ENCODE results near the gene DPF3.

DPF3 gene

GRCh38 chr14:72615451-72616121 lies 278.3 kb downstream of the DPF3 start:
- DNase-seq (ENCODE audit: low spot score) = peak; percentile 94

DNA sequence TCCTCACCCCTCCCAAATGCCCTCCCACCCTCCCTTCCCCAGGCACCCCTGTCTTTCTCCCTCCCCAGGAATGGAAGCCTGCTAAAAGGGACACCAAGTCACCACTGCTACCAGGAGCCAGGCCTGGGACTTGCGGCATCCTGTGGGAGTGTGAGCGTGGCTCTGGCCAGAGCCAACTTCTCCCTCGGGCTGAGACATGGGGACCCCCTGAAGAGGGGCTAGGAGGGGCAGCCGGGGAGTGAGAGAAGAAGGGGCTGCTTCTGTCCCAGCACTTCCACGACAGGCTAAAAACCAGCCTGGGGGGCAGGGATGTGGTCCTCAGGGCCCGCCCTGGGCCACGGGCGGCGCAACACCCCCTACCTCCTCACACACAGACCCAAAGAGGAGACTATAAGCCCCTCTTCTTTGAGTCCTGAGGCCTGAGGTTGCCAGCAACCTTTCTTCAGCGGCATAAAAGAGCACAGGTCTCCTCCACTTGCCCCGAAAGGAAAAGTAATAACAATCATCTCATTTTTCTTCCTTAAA lies 278.9 kb downstream of the DPF3 start:
- DNase-seq (ENCODE audit: low spot score) = no peak

DNA sequence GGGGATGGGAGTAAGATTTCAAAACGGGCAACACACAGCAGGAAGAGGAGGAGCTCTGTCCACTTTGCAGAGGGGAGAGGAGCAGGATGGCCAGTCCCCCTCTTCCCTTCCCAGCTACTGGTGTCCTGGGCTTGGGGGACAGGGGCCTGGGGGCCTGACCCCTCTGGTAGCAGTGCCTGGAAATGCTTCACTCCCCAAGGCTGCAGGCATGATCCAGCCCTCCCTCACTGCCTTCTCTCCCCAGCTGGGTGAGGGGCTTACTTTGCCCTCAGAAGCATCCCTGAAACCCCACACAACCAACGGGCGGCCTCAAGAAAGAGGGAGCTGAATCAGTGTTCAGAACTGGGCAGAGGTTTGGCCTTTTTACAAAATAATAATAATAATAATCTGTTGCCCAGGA lies 279.5 kb downstream of the DPF3 start:
- DNase-seq (ENCODE audit: low spot score) = no peak

DNA sequence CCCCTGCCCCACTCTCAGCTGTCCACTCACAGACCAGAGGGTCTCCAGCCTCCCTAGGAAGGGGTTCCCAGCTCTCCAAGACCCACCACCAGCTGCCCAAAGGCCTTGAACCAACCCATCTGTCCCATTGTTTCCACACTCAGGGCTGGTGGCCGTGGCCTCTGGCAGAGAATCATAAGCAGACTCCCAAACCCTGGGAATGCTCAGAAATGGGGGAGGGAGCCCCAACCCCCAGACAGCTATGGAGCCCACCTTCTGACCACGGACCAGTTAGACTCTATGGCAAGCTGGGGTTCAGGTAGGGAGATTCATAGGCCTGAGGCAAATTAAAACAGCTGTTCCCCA lies 280.0 kb downstream of the DPF3 start:
- DNase-seq (ENCODE audit: low spot score) = no peak

- DNase-seq (ENCODE audit: low spot score) = peak; percentile 59
These were observed 280.5 kb downstream of the DPF3 start for GRCh38 chr14:72613231-72613974.

GRCh38 chr14:72612041-72612440 lies 281.9 kb downstream of the DPF3 start:
- no peak for DNase-seq (ENCODE audit: low spot score)

DNA sequence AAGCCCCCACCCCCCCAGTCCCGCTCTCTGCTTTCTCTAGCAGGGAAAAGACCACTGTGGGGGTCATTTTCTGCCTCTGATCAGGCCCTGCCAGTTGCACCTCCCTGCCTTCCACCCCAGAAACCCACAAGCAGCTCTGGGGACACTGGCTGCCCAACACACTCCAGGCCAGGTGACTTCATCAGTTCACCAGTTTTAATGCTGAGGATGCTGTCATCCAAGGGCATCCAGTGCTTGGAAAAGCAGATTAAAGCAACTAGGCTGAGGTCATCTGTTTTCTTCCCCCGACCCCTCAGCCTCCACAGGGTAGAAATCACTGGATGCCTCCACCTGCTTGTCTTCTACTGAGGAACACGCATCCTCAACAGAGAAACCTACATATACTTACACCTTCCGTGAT lies 282.4 kb downstream of the DPF3 start:
- no peak for DNase-seq (ENCODE audit: low spot score)

GRCh38 chr14:72610831-72611200 lies 283.1 kb downstream of the DPF3 start:
- no peak for DNase-seq (ENCODE audit: low spot score)

- no peak for DNase-seq (ENCODE audit: low spot score)
These were observed 283.6 kb downstream of the DPF3 start for GRCh38 chr14:72610096-72610830.

GRCh38 chr14:72609205-72609916 lies 284.5 kb downstream of the DPF3 start:
- no peak for DNase-seq (ENCODE audit: low spot score)

DNA sequence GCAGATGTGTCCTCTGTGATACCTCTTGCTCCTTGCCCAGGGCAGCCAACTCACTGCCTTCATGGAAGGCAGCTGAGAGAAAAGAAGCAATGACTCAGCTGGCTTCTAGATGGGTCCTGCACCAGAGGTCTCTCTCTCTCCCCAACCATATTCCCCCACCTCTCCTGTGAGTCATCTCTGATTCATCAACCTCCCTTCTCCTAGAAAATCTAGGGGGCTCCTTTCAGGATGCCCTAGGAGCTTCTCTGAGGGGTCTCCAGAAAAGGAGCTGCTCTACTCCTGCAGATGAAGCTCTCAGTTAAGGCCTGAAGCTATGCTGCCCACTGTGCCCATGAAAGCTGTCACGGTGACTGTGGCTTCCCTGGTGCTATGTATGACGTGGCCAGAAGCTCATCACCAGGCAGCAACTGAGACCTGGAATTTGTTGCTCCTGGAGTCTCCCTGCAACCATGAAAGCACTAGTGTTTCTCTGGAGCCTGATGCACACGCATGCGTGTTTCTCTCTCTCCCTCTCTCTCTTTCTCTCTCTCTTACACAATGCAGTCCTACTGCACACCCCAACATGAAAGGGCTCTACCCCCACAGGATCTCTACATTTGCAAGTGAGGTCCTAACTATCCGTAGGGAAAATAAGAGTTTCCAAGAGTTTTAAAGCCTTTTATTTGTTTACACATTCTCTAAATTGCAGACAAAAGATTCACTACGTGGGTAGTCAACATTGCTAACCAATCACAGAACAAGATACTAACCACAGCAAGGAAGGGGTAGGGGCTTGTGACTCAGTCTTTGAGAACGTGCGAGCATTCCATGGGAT lies 285.3 kb downstream of the DPF3 start:
- peak; percentile 78 for DNase-seq (ENCODE audit: low spot score)

DNA sequence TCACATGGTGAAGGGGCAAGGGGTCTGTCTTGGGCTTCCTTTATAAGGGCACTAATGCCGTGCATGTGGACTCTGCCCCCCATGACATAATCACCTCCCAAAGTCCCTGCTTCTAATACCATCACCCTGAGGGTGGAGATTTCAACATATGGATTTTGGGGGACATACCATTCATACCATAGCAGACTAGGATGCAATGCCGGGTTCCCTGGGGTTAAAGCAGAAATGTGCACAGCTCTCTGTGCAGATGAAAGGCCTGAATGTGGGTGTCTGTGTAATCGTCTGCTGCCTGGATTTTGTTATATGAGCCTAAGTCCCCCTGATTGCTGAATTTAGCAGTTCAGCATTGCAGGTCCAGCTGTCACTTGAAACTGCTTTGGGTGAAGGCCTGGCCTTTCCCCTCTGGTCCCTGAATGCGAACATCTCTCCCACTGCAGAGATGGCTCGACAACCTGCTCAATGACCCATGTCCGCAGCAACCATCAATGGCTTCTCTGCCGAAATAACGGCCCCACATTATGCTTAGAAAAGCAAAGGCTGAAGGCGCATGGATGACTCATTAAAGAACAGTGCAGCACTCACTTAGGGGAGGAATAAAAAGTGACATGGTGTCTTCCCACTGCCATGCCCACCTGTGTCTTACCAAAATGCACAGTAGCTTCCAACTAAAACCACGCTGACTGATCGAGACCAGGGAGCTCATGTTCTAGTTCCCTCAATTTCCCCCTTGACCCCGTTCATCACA lies 286.3 kb downstream of the DPF3 start:
- DNase-seq (ENCODE audit: low spot score) = no peak

- DNase-seq (ENCODE audit: low spot score) = no peak
These were observed 287.0 kb downstream of the DPF3 start for GRCh38 chr14:72606879-72607278.

- DNase-seq (ENCODE audit: low spot score) = no peak
These were observed 288.0 kb downstream of the DPF3 start for GRCh38 chr14:72605921-72606220.

- DNase-seq (ENCODE audit: low spot score) = no peak
These were observed 288.6 kb downstream of the DPF3 start for GRCh38 chr14:72605096-72605920.

DNA sequence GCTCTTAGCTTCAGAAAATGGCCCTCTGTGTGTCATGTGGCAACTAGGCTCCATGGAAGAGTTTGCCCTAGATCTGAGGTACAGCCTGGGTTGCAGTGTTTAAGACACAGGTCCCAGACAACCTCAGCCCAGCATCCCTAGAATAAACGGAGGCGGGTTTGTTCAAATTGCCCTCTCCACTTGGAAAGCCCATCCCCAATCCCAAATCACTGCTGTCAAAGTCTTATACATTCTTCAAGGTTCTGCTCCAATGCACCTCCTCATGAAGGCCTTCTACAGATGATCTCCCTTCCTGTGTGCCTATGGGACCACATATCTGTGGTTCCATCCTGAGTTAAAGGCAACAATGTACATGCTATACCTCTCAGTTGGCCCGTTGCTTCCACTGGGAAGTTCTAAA lies 289.8 kb downstream of the DPF3 start:
- no peak for DNase-seq (ENCODE audit: low spot score)

DNA sequence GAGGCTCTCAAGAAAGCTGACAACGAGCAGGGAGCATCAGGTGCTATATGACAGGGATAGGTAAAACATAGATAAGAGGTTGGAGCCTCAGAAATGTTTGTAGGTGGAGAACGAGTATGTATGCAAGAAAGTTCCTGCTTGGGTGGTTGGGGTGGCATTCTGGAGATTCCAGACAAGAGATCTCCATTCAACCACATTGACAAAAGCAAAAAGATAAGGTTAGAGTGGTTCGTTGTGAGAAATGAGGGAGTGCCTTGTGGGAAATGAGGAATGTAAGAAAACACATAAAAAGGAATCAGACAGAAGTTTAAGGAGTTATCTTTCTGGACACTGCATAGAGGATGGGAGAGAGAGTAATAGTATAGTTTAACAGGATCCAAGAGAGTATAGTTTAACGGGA lies 290.3 kb downstream of the DPF3 start:
- no peak for DNase-seq (ENCODE audit: low spot score)

DNA sequence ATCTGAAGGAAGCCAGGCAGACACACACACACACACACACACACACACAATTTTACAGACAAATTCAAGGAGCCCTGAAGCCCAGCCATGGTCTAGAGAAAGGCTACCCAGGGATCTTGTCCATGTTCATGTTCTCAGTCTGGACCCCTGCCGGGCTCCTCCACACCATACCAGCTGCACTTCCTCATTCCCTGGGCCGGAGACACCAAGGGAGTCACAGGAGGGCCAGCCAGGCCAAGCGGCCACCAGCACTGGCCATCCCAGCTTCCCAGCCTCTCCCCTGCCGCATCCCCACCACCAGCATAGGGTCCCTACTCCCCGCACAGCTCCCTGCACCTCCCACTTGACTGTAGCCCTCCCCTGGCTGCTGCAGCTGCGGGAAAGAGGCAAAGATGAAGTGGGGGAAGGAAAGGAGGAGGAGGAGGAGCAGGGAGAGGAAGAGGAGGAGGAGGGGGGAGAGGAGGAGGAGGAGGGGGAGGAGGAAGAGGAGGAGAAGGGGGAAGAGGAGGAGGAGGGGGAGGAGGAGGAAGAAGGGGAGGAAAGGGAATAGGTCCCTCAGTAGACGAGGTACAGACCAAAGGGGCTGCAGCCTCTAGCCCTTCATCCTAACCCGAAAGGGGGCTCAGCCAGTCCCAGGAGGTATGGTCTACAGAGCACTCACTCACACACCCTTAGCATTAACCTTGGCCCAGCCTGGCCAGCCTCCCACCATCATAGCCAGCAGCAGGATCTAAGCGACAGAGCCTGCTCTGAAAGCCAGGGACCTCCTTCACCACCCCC lies 293.2 kb downstream of the DPF3 start:
- no peak for DNase-seq (ENCODE audit: low spot score)

Data from kidney capillary endothelial cell (primary cell).